HG02759 (cell line): ENCODE measurements around the gene ELMOD1.

Experiments
- ATAC-seq: cut with Tn5 transposase; IDR thresholded peaks from one replicate; pipeline ENCODE4 v1.9.1; 2021; ENCODE audit warnings: mild to moderate bottlenecking, moderate library complexity; ENCODE audit not compliant: unreplicated experiment

Gene ELMOD1

GRCh38 chr11:107581147-107581546 is 9.8 kb upstream of the ELMOD1 start:
- ATAC-seq, result no peak

DNA sequence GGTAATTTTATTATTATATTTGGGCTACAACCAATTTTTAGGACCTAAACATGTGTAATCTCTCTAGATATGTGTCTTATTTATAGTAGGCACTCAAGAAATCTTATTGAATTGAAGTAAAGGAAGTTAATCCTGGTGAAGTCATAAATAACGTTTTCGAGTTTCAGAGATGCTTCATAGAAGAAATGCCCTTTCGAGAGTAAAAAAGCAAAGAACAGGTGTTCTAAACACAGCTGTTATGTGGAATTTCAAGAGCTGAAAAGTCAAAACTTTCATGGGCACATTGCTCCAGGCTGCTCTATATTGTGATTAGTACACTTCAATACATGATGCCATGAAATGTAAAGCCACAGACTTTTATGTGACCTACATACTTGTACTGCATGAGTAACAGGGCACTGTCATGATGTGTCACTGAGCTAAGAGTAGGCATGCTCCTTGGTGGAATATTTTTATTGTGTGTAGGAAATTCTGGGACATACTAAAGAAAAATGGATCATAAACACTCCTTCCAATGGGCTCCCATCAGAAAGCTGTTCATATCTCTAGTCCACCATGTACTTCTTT is 7.2 kb upstream of the ELMOD1 start:
- ATAC-seq, result no peak

- no peak for ATAC-seq
Observed at GRCh38 chr11:107587306-107587979, 3.5 kb upstream of the ELMOD1 start.

- peak; percentile 33 for ATAC-seq
Observed at GRCh38 chr11:107591378-107592230, 657 bp downstream of the ELMOD1 start.

GRCh38 chr11:107592231-107592590 is 1.3 kb downstream of the ELMOD1 start:
- no peak for ATAC-seq

- ATAC-seq, result no peak
Observed at GRCh38 chr11:107592813-107593212, 1.9 kb downstream of the ELMOD1 start.

GRCh38 chr11:107593951-107594350 is 3.0 kb downstream of the ELMOD1 start:
- ATAC-seq, result no peak

GRCh38 chr11:107594736-107595135 is 3.8 kb downstream of the ELMOD1 start:
- ATAC-seq, result no peak

DNA sequence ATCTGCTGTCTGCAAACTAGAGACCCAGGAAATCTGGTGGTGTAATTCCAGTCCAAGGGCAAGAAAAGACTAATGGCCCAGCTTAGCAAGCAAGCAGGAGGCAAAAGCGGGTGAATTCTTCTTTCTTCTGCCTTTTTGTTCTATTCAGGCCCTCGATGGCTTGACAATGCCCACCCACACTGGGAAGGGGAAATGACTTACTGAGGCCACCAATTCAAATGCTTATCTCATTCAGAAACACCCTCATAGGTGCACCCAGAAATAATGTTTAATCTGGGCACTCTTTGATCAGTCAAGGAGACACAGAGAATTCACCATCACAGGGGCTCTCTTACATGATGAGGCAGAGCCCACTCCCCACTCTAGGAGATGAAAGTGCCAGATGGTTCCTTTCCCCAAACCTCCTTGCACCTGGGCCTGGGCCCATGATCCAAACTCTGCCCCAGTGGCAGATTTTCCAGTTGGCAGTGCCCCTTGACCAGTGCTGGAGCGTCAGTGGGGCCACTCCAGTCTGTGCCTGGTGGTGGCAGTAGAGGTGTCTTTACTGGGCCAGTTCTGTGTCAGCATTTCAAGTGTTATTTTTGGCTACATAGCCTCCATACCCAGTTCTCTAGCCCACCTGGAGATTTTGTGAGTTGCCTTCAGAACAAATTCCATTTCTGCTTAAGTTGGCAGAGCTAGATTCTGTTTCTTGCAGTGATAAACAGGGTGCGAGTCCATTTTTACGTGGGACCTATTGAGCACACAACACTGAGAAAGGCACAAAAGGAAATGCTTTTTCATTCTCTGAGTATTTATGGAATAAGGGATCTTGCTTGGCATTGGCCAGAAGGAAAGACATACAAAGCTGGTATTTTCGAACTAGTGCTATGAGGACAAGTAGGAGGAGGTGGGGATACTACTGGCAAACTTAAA is 7.5 kb downstream of the ELMOD1 start:
- ATAC-seq, result peak; percentile 83

DNA sequence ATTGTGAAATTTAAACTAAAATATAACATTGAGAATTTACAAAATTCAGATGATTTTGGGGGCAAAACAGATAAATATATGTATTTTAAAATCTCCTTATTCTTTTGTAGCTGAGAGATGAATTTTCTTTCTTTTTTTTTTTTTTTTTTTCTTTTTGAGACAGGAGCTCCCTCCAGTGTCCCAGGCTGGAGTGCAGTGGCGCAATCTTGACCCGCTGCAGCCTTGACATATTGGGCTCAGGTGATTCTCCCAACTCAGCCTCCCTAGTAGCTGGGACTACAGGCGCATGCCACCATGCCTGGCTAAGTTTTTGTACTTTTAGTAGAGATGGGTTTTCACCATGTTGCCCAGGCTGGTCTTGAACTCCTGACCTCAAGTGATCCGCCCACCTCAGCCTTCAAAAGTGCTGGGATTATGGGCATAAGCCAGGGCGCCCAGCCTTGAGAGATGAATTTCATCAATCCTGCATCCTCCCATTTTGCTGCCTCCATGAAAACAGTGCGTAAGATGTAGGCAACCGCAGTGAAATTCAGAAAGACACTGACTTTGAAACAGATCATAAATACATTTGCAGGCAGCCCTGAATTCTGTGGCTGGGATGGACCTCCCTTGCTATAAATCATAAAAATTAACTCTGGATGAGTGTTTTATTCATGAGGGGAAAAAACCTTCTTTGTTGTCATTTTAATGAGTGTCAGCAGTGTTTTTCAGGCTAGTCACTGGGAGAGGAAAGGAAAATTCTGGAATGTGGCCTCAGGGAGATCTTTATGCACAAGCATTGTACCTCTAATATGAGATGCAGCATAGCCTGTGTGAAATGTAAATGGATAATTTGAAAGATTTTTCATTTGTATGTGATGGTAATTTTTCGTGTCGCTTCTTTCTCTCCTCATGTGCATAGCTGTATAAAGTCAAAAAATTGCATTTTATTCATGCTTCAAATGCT is 14.4 kb downstream of the ELMOD1 start:
- no peak for ATAC-seq

- ATAC-seq, result no peak
Observed at GRCh38 chr11:107606141-107606540, 15.2 kb downstream of the ELMOD1 start.

GRCh38 chr11:107608809-107609208 is 17.9 kb downstream of the ELMOD1 start:
- no peak for ATAC-seq

DNA sequence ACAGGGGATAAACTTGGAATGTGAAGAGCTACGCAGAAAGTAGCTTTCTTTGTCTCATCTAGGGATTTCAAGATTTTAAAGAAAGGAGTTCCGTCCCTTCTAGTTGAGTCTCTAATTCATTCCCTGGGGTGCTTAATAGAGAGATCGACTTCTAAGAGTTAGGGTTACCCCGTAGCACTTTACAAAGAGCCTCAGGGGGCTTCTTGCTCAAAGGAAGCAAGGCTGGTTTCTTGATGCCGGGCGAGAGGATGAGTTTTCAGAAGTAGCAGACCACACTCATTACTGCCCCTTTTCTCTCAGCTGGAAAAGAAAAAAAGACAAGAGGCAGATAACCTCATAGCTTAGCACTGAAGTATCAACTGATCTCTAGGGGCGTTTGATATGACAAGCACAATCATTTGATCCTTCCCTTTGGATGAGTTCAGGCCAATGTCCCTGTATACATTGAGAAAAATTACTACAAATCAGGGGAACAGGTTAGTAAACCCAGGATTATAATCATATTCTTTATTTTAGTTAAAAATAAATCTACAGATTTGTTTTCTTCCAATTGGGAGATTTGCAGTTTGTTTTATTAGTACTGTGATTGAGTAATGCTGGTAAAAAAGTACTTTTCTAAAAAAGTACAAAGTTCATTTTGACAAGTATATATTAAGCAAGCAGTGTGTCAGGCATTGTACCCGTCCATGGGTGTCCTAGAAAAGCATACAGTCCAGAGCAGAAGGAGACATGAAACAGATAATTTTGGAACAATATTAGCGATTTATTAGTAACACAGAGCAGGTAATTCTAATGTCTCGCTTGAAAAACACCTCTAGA is 18.7 kb downstream of the ELMOD1 start:
- no peak for ATAC-seq

DNA sequence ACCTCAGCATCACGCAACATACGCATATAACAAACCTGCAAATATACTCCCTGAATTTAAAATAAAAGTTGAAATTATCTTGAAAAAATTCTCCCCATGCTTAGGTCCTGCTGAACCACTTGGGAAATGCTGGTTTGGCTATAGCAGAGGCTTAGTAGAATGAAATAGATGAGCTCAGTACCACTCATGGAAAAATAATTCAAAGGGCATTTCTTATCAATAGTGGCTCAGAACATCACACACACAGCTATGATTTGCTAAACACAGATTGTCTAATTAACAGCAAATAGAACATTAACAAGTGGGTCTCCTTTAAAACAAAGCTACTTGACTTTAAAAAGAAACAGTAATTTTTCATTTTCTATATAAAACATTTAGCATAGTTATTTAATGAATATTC is 21.5 kb downstream of the ELMOD1 start:
- ATAC-seq, result no peak

DNA sequence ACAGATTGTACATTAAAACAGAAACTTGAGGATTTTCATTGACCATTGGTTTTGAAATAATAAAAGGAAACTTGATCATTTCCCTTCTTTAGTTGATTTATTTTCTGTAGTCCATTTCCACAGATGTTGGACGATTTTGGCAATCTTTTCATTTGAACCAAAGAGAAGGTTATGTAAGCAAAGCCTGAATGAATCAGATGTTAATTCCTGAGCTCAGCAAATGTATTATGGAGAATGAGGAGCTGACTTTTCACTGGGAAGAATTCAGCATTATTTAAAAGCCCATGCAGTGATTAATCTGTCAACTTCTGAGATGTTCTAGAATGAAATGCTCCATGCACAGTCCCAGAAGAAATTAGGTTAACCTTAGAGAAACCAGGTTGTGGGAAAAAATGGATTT is 29.0 kb downstream of the ELMOD1 start:
- no peak for ATAC-seq

GRCh38 chr11:107621081-107621480 is 30.1 kb downstream of the ELMOD1 start:
- ATAC-seq, result no peak

- no peak for ATAC-seq
Observed at GRCh38 chr11:107623183-107623582, 32.2 kb downstream of the ELMOD1 start.

DNA sequence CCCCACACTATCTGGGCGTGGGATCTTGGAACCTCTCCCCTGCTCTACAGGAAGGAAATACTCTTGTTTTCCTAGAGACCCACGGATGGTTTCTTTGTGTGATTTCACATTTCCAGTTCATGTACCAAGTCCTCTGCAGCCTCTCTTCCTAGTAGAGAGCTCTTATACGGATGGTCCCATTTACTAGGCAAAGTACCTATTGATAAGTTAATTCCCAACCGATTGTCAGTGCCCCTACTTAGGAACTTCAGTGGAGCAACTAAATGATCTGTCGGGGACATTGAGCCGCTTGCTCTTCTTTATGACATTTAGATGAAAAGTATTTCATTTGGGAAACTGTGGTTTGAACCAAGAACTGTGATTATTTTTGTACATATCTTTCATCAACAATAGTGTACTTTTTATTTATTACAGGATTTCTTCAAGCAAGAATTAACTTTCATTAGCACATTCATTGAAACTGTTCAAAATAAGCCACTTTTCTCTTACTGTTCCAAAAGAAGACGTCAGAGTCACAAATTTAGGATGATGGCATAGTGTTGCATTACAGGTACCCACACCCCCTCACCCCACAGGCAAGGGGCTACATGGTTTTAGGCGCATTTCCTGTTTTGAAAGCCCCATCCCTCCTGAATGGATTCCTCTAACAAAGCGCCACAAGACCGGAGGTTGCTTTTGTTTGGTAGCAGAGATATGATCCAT is 34.2 kb downstream of the ELMOD1 start:
- ATAC-seq, result no peak

DNA sequence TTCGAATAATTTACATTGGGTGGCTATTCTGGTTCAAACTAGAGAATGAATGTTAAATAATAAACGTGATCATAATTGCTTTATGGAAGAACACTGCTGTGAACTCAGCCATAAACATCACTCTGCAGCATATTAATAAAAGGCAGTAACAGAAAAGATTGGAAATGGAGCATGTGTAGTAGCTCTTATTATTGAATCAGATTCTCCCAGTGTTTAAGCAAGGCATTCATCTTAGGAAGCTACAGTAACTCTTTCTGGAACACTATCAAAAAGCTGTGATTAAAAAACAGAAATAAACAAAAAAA is 34.7 kb downstream of the ELMOD1 start:
- ATAC-seq, result no peak
